ENCODE data around the gene ISLR. TPM values are rescaled to one million over a fixed set of nuclear protein-coding genes. Genes with fewer than 3 reads are reported as not detected.

The ISLR gene
- polyA plus RNA-seq, 1 donor (not counting 4 experiments of a cell fraction or from before 2014, with no cell fraction given) = not detected

- dilution Hi-C loops (cut with MboI; ENCODE audit: extremely low pct_ligation_motif_present, low sequenced_read_pairs) = no loop called here
- no peak for FAIRE-seq
Observed at GRCh38 chr15:74124759-74125158, 48.8 kb upstream of the ISLR start.

GRCh38 chr15:74127255-74127953, 46.1 kb upstream of the ISLR start:
- Histone ChIP-seq H2AFZ (ENCODE audit: control insufficient read depth, low read length) (no peak overlapping the region), H3K4me1 (ENCODE audit: control insufficient read depth, extremely low read depth, insufficient read depth, low read length) (peaks cover 5% of the 10 kb centered on the region), H3K9me1 (ENCODE audit: control insufficient read depth, extremely low read depth, insufficient read depth, low read length) (no peaks in the 10 kb centered on the region), H3K27me3 (ENCODE audit: control insufficient read depth, extremely low read depth, insufficient read depth, low read length) (peaks cover 66% of the 10 kb centered on the region), H3K27ac (ENCODE audit: control insufficient read depth, insufficient read depth, low read length) (no peak overlapping the region), H3K36me3 (ENCODE audit: control insufficient read depth in 2 of 2, extremely low read depth in 1 of 2, insufficient read depth in 2 of 2, low read length in 2 of 2) (no peaks in the 10 kb centered on the region), H3K9me3 (ENCODE audit: control insufficient read depth, low read depth, low read length) (no peaks in the 10 kb centered on the region), H3K79me2 (ENCODE audit: control insufficient read depth, insufficient read depth, low read length) (no peaks in the 10 kb centered on the region), H4K20me1 (ENCODE audit: control insufficient read depth, extremely low read depth, insufficient read depth, low read length) (peaks cover 3% of the 10 kb centered on the region), H3K4me2 (ENCODE audit: control insufficient read depth, extremely low read depth, insufficient read depth, low read depth, low read length) (peak overlapping the region; percentile 73), H3K4me3 (ENCODE audit: control insufficient read depth in 2 of 3, extremely low read depth in 1 of 3, insufficient read depth in 2 of 3, low read depth in 1 of 3, low read length in 3 of 3) (peak overlapping the region in 2 of 3 experiments; percentile 32 to 37), H3K9ac (ENCODE audit: control insufficient read depth, extremely low read depth, insufficient read depth, low read length) (no peak overlapping the region)
- dilution Hi-C loops (cut with MboI; ENCODE audit: extremely low pct_ligation_motif_present, low sequenced_read_pairs) = no loop called here
- TF ChIP-seq EZH2 (IDR thresholded peaks at IDR 0.05; ENCODE audit: low read length) (no peak), CTCF (optimal IDR thresholded peaks at IDR 0.05 in 1 of 3, IDR thresholded peaks at IDR 0.05 in 1 of 3, conservative IDR thresholded peaks at IDR 0.05 in 1 of 3; ENCODE audit: extremely low read depth in 1 of 3, insufficient read depth in 2 of 3, low read length in 3 of 3) (peak; percentile 57 to 100 (median 98))
- DNase-seq (ENCODE audit: low read depth, low spot score) (peak; percentile 45), FAIRE-seq (no peak)

More at GRCh38 chr15:74124759-74125158, 48.8 kb upstream of the ISLR start:
- Histone ChIP-seq H3K4me3 (ENCODE audit: control insufficient read depth in 2 of 3, extremely low read depth in 1 of 3, insufficient read depth in 2 of 3, low read depth in 1 of 3, low read length in 3 of 3) (no peak overlapping the region), H3K27me3 (ENCODE audit: control insufficient read depth, extremely low read depth, insufficient read depth, low read length) (peaks cover 57% of the 10 kb centered on the region), H3K9me1 (ENCODE audit: control insufficient read depth, extremely low read depth, insufficient read depth, low read length) (no peaks in the 10 kb centered on the region), H3K79me2 (ENCODE audit: control insufficient read depth, insufficient read depth, low read length) (no peaks in the 10 kb centered on the region), H3K4me2 (ENCODE audit: control insufficient read depth, extremely low read depth, insufficient read depth, low read depth, low read length) (no peak overlapping the region), H3K4me1 (ENCODE audit: control insufficient read depth, extremely low read depth, insufficient read depth, low read length) (peaks cover 5% of the 10 kb centered on the region), H2AFZ (ENCODE audit: control insufficient read depth, low read length) (no peak overlapping the region), H3K9ac (ENCODE audit: control insufficient read depth, extremely low read depth, insufficient read depth, low read length) (no peak overlapping the region), H4K20me1 (ENCODE audit: control insufficient read depth, extremely low read depth, insufficient read depth, low read length) (no peaks in the 10 kb centered on the region), H3K27ac (ENCODE audit: control insufficient read depth, insufficient read depth, low read length) (no peak overlapping the region), H3K9me3 (ENCODE audit: control insufficient read depth, low read depth, low read length) (no peaks in the 10 kb centered on the region), H3K36me3 (ENCODE audit: control insufficient read depth in 2 of 2, extremely low read depth in 1 of 2, insufficient read depth in 2 of 2, low read length in 2 of 2) (no peaks in the 10 kb centered on the region)
- DNase-seq (ENCODE audit: low read depth, low spot score) = no peak
- TF ChIP-seq EZH2 (IDR thresholded peaks at IDR 0.05; ENCODE audit: low read length) (no peak), CTCF (optimal IDR thresholded peaks at IDR 0.05 in 1 of 3, IDR thresholded peaks at IDR 0.05 in 1 of 3, conservative IDR thresholded peaks at IDR 0.05 in 1 of 3; ENCODE audit: extremely low read depth in 1 of 3, insufficient read depth in 2 of 3, low read length in 3 of 3) (no peak)

Measured in keratinocyte (primary cell).